Pericardium fibroblast (primary cell): ENCODE results near the gene IL24. TPM values are rescaled to one million over a fixed set of nuclear protein-coding genes. Genes with fewer than 3 reads are reported as not detected.

Experiments used
- total RNA-seq: library from RNA; depleted of rRNA; stranded (reverse); fragments of >200 nt; gene quantifications from 2 replicates; pipeline ENCODE4 v1.2.3, GENCODE V29; 2015

IL24 gene
- not detected in 2 replicates for total RNA-seq

GRCh38 chr1:206897175-206897574 is at the start of gene IL24:
Gene IL24, plus strand, starts transcription at chr1:206897443. Its CDS starts 390 bp downstream, at chr1:206897833.

GRCh38 chr1:206864939-206865671 is 32.1 kb upstream of the IL24 start, which contains the start of gene IL20:
Gene IL20, plus strand, starts transcription at chr1:206865623. Its CDS starts 230 bp downstream, at chr1:206865853.

GRCh38 chr1:206921772-206922265 is 24.6 kb downstream of the IL24 start, which contains the start of gene FCMR:
Gene FCMR, minus strand, starts transcription at chr1:206921941. Its CDS starts 87 bp downstream, at chr1:206921854.

GRCh38 chr1:206946261-206946660 is 49.0 kb downstream of the IL24 start, which contains the start of gene PIGR:
Gene PIGR, minus strand, starts transcription at chr1:206946466. Its CDS starts 5,935 bp downstream, at chr1:206940531.

Other genes starting within 250 kb of the IL24 start
- gene MAPKAPK2, start 212.5 kb upstream of the IL24 start, total RNA-seq: 43.2 and 43.6 TPM in 2 replicates
- gene IL19, start 126.7 kb upstream of the IL24 start, total RNA-seq: not detected in 2 replicates
- gene IL10, start 124.9 kb upstream of the IL24 start, total RNA-seq: not detected in 2 replicates
- gene IL20, start 31.8 kb upstream of the IL24 start, total RNA-seq: not detected in 2 replicates
- 0.35 TPM in 1 of 2 replicates, not detected in the other for gene FCMR, start 24.5 kb downstream of the IL24 start, total RNA-seq
- not detected in 2 replicates for gene PIGR, start 49.0 kb downstream of the IL24 start, total RNA-seq
- gene FCAMR, start 73.0 kb downstream of the IL24 start, total RNA-seq: not detected in 2 replicates
- not detected in 2 replicates for gene C1orf116, start 135.3 kb downstream of the IL24 start, total RNA-seq
- gene YOD1, start 153.8 kb downstream of the IL24 start, total RNA-seq: 2.7 and 4.3 TPM in 2 replicates
- gene PFKFB2, start 155.8 kb downstream of the IL24 start, total RNA-seq: 4.0 and 6.0 TPM in 2 replicates
- gene C4BPB, start 191.4 kb downstream of the IL24 start, total RNA-seq: not detected in 2 replicates
- not detected in 2 replicates for gene C4BPA, start 206.8 kb downstream of the IL24 start, total RNA-seq